Lower lobe of right lung (tissue), 2 donors: ENCODE results near the gene PLEKHA6. TPM values are rescaled to one million over a fixed set of nuclear protein-coding genes. Genes with fewer than 3 reads are reported as not detected.

Experiments
- ATAC-seq, 2 donors: fragments of 200-7000 bp; cut with Tn5 transposase; one replicate each; pipeline ENCODE4 v1.9.1; 2020 to 2022; ENCODE audit warnings: mild to moderate bottlenecking in 2 of 2, moderate library complexity in 2 of 2
- DNase-seq: peaks from one replicate; pipeline ENCODE4 v3.0.0-alpha.2; 2020
- H3K27ac ChIP-seq: fragments of 200-600 bp; one replicate; pipeline ENCODE4 v1.8.0; 2022
- H3K27me3 ChIP-seq: fragments of 200-600 bp; one replicate; pipeline ENCODE4 v1.8.0; 2022; ENCODE audit warnings: low read depth
- H3K36me3 ChIP-seq: fragments of 200-600 bp; one replicate; pipeline ENCODE4 v1.8.0; 2022; ENCODE audit warnings: mild to moderate bottlenecking
- H3K4me1 ChIP-seq: fragments of 200-600 bp; one replicate; pipeline ENCODE4 v1.8.0; 2022
- H3K4me3 ChIP-seq: fragments of 200-600 bp; one replicate; pipeline ENCODE4 v1.8.0; 2022; ENCODE audit warnings: mild to moderate bottlenecking
- H3K9me3 ChIP-seq: fragments of 200-600 bp; one replicate; pipeline ENCODE4 v1.8.0; 2022
- CTCF ChIP-seq: fragments of 200-600 bp; IDR thresholded peaks from one replicate; pipeline ENCODE4 v1.8.0; 2022; ENCODE audit warnings: antibody characterized with exemption, mild to moderate bottlenecking
- intact Hi-C: fragments of 100-400 bp; cut with DNase I; formaldehyde crosslinking; loops from one replicate; pipeline ENCODE4 v1.11.0; 2022
- total RNA-seq: library from RNA; stranded (reverse); fragmentation: NEBNext Ultra II Directional; extraction: Animal tissue kit (Norgen Biotek cat#: 25700); gene quantifications from one replicate; pipeline ENCODE4 v1.2.1, GENCODE V29; 2021
- donor health status: DM: no; HTN: yes; CAD: no; lungs with severe emphysema.

PLEKHA6 gene
- total RNA-seq, 1 donor from 2014 or later: 7.6 TPM

GRCh38 chr1:204354579-204354978 lies 5.2 kb downstream of the PLEKHA6 start:
- no peak for DNase-seq
- H3K36me3 ChIP-seq: no peaks in the 10 kb centered on the region
- no peak overlapping the region for H3K4me3 ChIP-seq
- peaks cover 3% of the 10 kb centered on the region for H3K27me3 ChIP-seq
- no peak for ATAC-seq
- TF ChIP-seq CTCF: no peak
- no peaks in the 10 kb centered on the region for H3K9me3 ChIP-seq
- no peaks in the 10 kb centered on the region for H3K4me1 ChIP-seq
- H3K27ac ChIP-seq: no peak overlapping the region
- intact Hi-C loops: no loop called here

GRCh38 chr1:204353213-204353910 lies 6.4 kb downstream of the PLEKHA6 start:
- DNase-seq (no peak), ATAC-seq (no peak)
- Histone ChIP-seq H3K4me1 (no peaks in the 10 kb centered on the region), H3K27ac (no peak overlapping the region), H3K9me3 (no peaks in the 10 kb centered on the region), H3K4me3 (no peak overlapping the region), H3K27me3 (no peaks in the 10 kb centered on the region), H3K36me3 (no peaks in the 10 kb centered on the region)
- intact Hi-C loops: no loop called here
- TF ChIP-seq CTCF: no peak

GRCh38 chr1:204350857-204351573 lies 8.7 kb downstream of the PLEKHA6 start:
- H3K27ac ChIP-seq: no peak overlapping the region
- H3K4me3 ChIP-seq: no peak overlapping the region
- DNase-seq: peak; percentile 60
- H3K4me1 ChIP-seq: no peaks in the 10 kb centered on the region
- intact Hi-C loops: no loop called here
- no peaks in the 10 kb centered on the region for H3K9me3 ChIP-seq
- no peaks in the 10 kb centered on the region for H3K27me3 ChIP-seq
- no peak for TF ChIP-seq CTCF
- H3K36me3 ChIP-seq: no peaks in the 10 kb centered on the region
- ATAC-seq: peak; percentile 44 to 45

- no peak overlapping the region for H3K27ac ChIP-seq
- no peak overlapping the region for H3K4me3 ChIP-seq
- H3K27me3 ChIP-seq: no peaks in the 10 kb centered on the region
- H3K36me3 ChIP-seq: no peaks in the 10 kb centered on the region
- no peaks in the 10 kb centered on the region for H3K4me1 ChIP-seq
- no peak for TF ChIP-seq CTCF
- ATAC-seq (no peak), DNase-seq (no peak)
- H3K9me3 ChIP-seq: no peaks in the 10 kb centered on the region
- intact Hi-C loops: no loop called here
Observed at GRCh38 chr1:204350312-204350711, 9.4 kb downstream of the PLEKHA6 start.

GRCh38 chr1:204349602-204350001 lies 10.1 kb downstream of the PLEKHA6 start:
- DNase-seq (no peak), ATAC-seq (no peak)
- no peaks in the 10 kb centered on the region for H3K36me3 ChIP-seq
- H3K27ac ChIP-seq: no peak overlapping the region
- intact Hi-C loops: no loop called here
- H3K4me3 ChIP-seq: no peak overlapping the region
- H3K4me1 ChIP-seq: no peaks in the 10 kb centered on the region
- TF ChIP-seq CTCF: no peak
- H3K9me3 ChIP-seq: no peaks in the 10 kb centered on the region
- H3K27me3 ChIP-seq: no peaks in the 10 kb centered on the region
